AG09309 (cell line): ENCODE results near the gene TBC1D10B.
A peak's percentile ranks its signal among the peaks of the same experiment; 100 is the strongest.

Source experiments
- DNase-seq: peaks from one replicate; pipeline ENCODE4 v3.0.0-alpha.2; 2010; ENCODE audit warnings: low read depth
- H3K4me3 ChIP-seq: 2 replicates; pipeline ENCODE4 v1.5.1; 2011; ENCODE audit warnings: mild to moderate bottlenecking, low read depth, low read length, moderate library complexity; ENCODE audit not compliant: control insufficient read depth
- CTCF ChIP-seq: IDR thresholded peaks from 2 replicates; pipeline ENCODE4 v1.5.1; 2011; ENCODE audit warnings: mild to moderate bottlenecking, low read depth, low read length, inconsistent platforms; ENCODE audit not compliant: insufficient read depth, control insufficient read depth; ENCODE audit errors: missing control alignments

TBC1D10B gene

GRCh38 chr16:30395992-30396585 lies 25.8 kb upstream of the TBC1D10B start:
- DNase-seq, result no peak
- peak overlapping the region; percentile 64 for H3K4me3 ChIP-seq
- no peak for TF ChIP-seq CTCF

GRCh38 chr16:30395155-30395991 lies 25.1 kb upstream of the TBC1D10B start, which contains the start of gene ZNF48:
TSS of gene ZNF48 (plus strand) at chr16:30395420. CDS start at chr16:30395795, 375 bp downstream.
- H3K4me3 ChIP-seq, result peak within 1 kb of the TSS; percentile 64
- TF ChIP-seq CTCF, result peak; percentile 10
- no peak for DNase-seq

GRCh38 chr16:30394592-30395154 lies 24.4 kb upstream of the TBC1D10B start:
- peak overlapping the region; percentile 64 for H3K4me3 ChIP-seq
- no peak for TF ChIP-seq CTCF
- DNase-seq, result no peak

GRCh38 chr16:30383521-30383920 lies 13.2 kb upstream of the TBC1D10B start:
- TF ChIP-seq CTCF, result no peak
- H3K4me3 ChIP-seq, result no peak overlapping the region
- DNase-seq, result no peak

GRCh38 chr16:30382111-30382881 lies 12.0 kb upstream of the TBC1D10B start, which contains the start of gene SEPTIN1:
TSS of gene SEPTIN1 (minus strand) at chr16:30382561. CDS start at chr16:30382542, 19 bp downstream.
- TF ChIP-seq CTCF, result no peak
- no peak for DNase-seq
- no peak within 1 kb of the TSS for H3K4me3 ChIP-seq
